ENCODE data around the gene PCDHB3.
"Not testable (repeated sequence)": the region's sequence is repeated elsewhere in the genome, so short reads cannot be mapped to it uniquely, and the experiment has no call there.

DNA sequence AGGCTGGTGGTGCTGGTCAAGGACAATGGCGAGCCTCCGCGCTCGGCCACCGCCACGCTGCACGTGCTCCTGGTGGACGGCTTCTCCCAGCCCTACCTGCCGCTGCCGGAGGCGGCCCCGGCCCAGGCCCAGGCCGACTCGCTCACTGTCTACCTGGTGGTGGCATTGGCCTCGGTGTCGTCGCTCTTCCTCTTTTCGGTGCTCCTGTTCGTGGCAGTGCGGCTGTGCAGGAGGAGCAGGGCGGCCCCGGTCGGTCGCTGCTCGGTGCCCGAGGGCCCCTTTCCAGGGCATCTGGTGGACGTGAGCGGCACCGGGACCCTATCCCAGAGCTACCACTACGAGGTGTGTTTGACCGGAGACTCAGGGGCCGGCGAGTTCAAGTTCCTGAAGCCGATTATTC is 37.1 kb downstream of the PCDHB3 start:
- TF ChIP-seq, protein P1, sequence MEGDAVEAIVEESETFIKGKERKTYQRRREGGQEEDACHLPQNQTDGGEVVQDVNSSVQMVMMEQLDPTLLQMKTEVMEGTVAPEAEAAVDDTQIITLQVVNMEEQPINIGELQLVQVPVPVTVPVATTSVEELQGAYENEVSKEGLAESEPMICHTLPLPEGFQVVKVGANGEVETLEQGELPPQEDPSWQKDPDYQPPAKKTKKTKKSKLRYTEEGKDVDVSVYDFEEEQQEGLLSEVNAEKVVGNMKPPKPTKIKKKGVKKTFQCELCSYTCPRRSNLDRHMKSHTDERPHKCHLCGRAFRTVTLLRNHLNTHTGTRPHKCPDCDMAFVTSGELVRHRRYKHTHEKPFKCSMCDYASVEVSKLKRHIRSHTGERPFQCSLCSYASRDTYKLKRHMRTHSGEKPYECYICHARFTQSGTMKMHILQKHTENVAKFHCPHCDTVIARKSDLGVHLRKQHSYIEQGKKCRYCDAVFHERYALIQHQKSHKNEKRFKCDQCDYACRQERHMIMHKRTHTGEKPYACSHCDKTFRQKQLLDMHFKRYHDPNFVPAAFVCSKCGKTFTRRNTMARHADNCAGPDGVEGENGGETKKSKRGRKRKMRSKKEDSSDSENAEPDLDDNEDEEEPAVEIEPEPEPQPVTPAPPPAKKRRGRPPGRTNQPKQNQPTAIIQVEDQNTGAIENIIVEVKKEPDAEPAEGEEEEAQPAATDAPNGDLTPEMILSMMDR (IDR thresholded peaks at IDR 0.05; ENCODE audit: insufficient read depth, low read length, poor library complexity, severe bottlenecking), result not testable (repeated sequence)
- not testable (repeated sequence) for TF ChIP-seq EZH2phosphoT487 (conservative IDR thresholded peaks at IDR 0.05; ENCODE audit: low read length)

Data from SU-DHL-6 (cell line).